Stomach smooth muscle (tissue), 2 donors: ENCODE data around the gene CAMK2A.

ENCODE experiments used
- H3K27ac ChIP-seq: one replicate; pipeline ENCODE4 v1.7.0; 2013; ENCODE audit warnings: mild to moderate bottlenecking, low read length, inconsistent platforms
- H3K27me3 ChIP-seq, 2 donors: one replicate each; pipeline ENCODE4 v1.7.0; 2013; ENCODE audit warnings: low read length in 2 of 2; ENCODE audit not compliant: insufficient read depth in 2 of 2, control insufficient read depth in 1 of 2
- H3K36me3 ChIP-seq, 2 donors: one replicate each; pipeline ENCODE4 v1.7.0; 2013; ENCODE audit warnings: low read length in 2 of 2; ENCODE audit not compliant: control insufficient read depth in 2 of 2, insufficient read depth in 2 of 2
- H3K4me1 ChIP-seq: one replicate; pipeline ENCODE4 v1.7.0; 2013; ENCODE audit warnings: low read length; ENCODE audit not compliant: control insufficient read depth, insufficient read depth
- H3K4me3 ChIP-seq, 2 donors: one replicate each; pipeline ENCODE4 v1.7.0; 2013; ENCODE audit warnings: low read length in 2 of 2
- H3K9ac ChIP-seq, 2 donors: one replicate each; pipeline ENCODE4 v1.7.0; 2013; ENCODE audit warnings: low read length in 2 of 2, mild to moderate bottlenecking in 1 of 2
- H3K9me3 ChIP-seq, 2 donors: one replicate each; pipeline ENCODE4 v1.7.0; 2013; ENCODE audit warnings: low read length in 2 of 2; ENCODE audit not compliant: control insufficient read depth in 2 of 2
- donor health status: healthy.
- donor health status: Pancreatic carcinoma.

The CAMK2A gene

DNA sequence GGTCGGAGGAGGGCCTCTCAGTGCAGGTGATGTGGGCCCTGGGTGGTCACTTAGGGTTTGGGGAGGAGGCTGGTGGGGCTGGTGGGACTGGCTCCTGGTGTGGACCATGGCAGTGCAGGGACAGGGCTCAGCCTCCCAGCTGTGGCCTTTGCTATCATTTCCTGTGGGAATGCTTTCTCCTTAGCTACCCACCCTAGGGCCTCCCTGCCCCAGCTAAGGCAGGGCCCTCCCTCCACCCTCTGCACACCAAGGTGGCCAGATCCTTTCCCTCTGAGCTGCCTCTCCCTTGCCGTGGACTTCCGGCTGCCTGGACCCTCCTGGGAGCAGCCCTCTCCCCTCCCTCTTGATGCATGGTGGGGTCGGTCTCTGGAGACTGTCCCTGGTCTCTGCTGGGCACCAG, 35.9 kb upstream of the CAMK2A start:
- Histone ChIP-seq H3K9me3 (peaks cover 0 to 4% of the 10 kb centered on the region in 2 donors), H3K4me3 (no peak overlapping the region), H3K36me3 (no peaks in the 10 kb centered on the region), H3K27me3 (no peaks in the 10 kb centered on the region), H3K4me1 (peaks cover 5% of the 10 kb centered on the region), H3K27ac (no peak overlapping the region), H3K9ac (no peak overlapping the region)

- Histone ChIP-seq H3K4me1 (peaks cover 5% of the 10 kb centered on the region), H3K27ac (no peak overlapping the region), H3K27me3 (no peaks in the 10 kb centered on the region), H3K9me3 (peaks cover 0 to 4% of the 10 kb centered on the region in 2 donors), H3K4me3 (no peak overlapping the region), H3K9ac (no peak overlapping the region), H3K36me3 (no peaks in the 10 kb centered on the region)
Observed at GRCh38 chr5:150323819-150324218, 34.2 kb upstream of the CAMK2A start.

- no peak overlapping the region for H3K9ac ChIP-seq
- H3K36me3 ChIP-seq, result no peaks in the 10 kb centered on the region
- peaks cover 5% of the 10 kb centered on the region for H3K4me1 ChIP-seq
- H3K9me3 ChIP-seq, result peaks cover 0 to 4% of the 10 kb centered on the region in 2 donors
- no peaks in the 10 kb centered on the region for H3K27me3 ChIP-seq
- no peak overlapping the region for H3K27ac ChIP-seq
- H3K4me3 ChIP-seq, result no peak overlapping the region
Observed at GRCh38 chr5:150323092-150323491, 33.5 kb upstream of the CAMK2A start.

DNA sequence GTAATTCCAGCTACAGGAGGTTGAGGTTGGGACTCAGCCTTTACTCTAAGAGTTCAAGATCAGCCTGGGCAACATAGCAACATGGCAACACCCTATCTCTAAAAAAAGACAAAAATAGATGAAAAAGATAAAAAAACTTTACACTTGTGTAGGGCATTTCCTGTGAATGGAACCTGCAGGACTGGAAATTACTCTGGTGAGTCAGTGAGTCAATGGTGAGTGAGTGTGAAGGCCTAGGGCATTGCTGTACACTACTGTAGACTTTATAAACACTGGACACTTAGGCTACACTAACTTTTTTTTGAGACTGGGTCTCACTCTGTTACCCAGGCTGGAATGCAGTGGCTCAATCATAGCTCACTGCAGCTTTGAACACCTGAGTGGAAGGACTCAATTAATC, 32.6 kb upstream of the CAMK2A start:
- no peak overlapping the region for H3K9ac ChIP-seq
- H3K4me1 ChIP-seq, result peaks cover 5% of the 10 kb centered on the region
- no peaks in the 10 kb centered on the region for H3K36me3 ChIP-seq
- no peak overlapping the region for H3K27ac ChIP-seq
- peaks cover 0 to 4% of the 10 kb centered on the region in 2 donors for H3K9me3 ChIP-seq
- no peaks in the 10 kb centered on the region for H3K27me3 ChIP-seq
- no peak overlapping the region for H3K4me3 ChIP-seq

GRCh38 chr5:150321784-150322183, 32.2 kb upstream of the CAMK2A start:
- Histone ChIP-seq H3K27me3 (no peaks in the 10 kb centered on the region), H3K9ac (no peak overlapping the region), H3K27ac (no peak overlapping the region), H3K4me3 (no peak overlapping the region), H3K9me3 (peaks cover 0 to 4% of the 10 kb centered on the region in 2 donors), H3K4me1 (peaks cover 5% of the 10 kb centered on the region), H3K36me3 (no peaks in the 10 kb centered on the region)

DNA sequence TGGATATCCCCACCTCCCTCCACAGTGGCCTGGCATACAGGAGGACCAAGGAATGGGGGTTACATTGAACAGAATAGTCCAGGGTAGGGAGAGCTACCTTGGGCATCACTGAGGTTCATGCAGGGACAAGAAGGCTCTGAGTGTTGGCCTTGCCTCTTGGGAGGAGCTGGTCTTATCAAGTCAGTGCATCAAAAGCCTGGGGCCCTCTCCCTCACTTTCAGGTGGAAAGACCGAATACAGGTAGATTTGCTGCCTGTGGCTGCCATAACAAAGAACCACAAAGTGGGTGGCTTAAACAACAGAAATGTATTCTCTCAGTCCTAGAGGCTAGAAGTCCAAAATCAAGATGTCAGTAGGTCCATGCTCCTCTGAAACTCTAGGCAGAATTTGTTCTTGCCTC, 31.6 kb upstream of the CAMK2A start:
- no peaks in the 10 kb centered on the region for H3K36me3 ChIP-seq
- no peak overlapping the region for H3K4me3 ChIP-seq
- H3K4me1 ChIP-seq, result peaks cover 5% of the 10 kb centered on the region
- H3K27me3 ChIP-seq, result no peaks in the 10 kb centered on the region
- H3K9ac ChIP-seq, result no peak overlapping the region
- peaks cover 0 to 4% of the 10 kb centered on the region in 2 donors for H3K9me3 ChIP-seq
- H3K27ac ChIP-seq, result no peak overlapping the region

DNA sequence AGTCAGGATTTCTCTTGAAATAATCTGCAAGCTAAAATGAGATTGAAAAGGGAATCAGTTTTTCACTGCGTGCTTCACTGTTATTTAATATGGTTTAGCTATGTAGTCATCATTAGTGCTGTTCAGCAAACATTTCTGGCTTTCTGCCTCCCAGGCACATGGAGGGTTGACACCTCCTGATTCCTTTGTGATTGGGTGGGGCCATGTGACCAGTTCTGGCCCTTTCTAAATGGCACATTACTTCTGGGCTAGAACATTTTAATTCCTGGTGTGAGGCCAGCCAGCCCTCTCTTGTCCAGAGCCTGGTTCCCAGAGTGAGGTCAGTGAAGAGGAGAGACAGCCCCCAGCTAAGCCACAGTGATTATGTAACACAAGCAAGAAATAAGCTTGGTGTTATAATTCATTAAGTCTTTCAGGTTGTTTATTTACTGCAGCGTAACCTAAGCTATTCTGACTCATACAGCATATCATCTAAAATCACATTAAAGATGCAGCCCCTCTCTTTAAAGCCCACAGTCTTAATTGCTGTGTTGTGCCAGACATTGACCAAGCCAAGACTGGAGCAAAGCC, 30.6 kb upstream of the CAMK2A start:
- Histone ChIP-seq H3K4me3 (no peak overlapping the region), H3K9me3 (peaks cover 0 to 4% of the 10 kb centered on the region in 2 donors), H3K9ac (no peak overlapping the region), H3K36me3 (no peaks in the 10 kb centered on the region), H3K27ac (no peak overlapping the region), H3K4me1 (peaks cover 5% of the 10 kb centered on the region), H3K27me3 (no peaks in the 10 kb centered on the region)

DNA sequence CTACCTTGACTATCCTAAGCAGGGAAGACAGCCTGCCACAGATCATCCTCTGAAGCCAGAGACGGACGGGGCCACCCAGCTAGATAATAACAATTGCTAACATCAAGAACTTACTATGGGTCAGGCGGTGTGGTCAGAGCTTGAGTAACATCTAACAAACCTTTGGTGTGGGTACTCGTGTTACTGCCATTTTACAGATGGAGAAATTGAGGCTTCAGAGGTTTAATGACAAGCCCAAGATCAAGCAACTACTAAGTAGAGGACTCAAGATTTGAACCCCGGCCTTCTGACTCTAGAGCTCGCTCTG, 29.9 kb upstream of the CAMK2A start:
- H3K9me3 ChIP-seq, result peaks cover 0 to 4% of the 10 kb centered on the region in 2 donors
- no peak overlapping the region for H3K9ac ChIP-seq
- H3K36me3 ChIP-seq, result no peaks in the 10 kb centered on the region
- H3K4me1 ChIP-seq, result peaks cover 5% of the 10 kb centered on the region
- no peak overlapping the region for H3K4me3 ChIP-seq
- H3K27ac ChIP-seq, result no peak overlapping the region
- no peaks in the 10 kb centered on the region for H3K27me3 ChIP-seq

DNA sequence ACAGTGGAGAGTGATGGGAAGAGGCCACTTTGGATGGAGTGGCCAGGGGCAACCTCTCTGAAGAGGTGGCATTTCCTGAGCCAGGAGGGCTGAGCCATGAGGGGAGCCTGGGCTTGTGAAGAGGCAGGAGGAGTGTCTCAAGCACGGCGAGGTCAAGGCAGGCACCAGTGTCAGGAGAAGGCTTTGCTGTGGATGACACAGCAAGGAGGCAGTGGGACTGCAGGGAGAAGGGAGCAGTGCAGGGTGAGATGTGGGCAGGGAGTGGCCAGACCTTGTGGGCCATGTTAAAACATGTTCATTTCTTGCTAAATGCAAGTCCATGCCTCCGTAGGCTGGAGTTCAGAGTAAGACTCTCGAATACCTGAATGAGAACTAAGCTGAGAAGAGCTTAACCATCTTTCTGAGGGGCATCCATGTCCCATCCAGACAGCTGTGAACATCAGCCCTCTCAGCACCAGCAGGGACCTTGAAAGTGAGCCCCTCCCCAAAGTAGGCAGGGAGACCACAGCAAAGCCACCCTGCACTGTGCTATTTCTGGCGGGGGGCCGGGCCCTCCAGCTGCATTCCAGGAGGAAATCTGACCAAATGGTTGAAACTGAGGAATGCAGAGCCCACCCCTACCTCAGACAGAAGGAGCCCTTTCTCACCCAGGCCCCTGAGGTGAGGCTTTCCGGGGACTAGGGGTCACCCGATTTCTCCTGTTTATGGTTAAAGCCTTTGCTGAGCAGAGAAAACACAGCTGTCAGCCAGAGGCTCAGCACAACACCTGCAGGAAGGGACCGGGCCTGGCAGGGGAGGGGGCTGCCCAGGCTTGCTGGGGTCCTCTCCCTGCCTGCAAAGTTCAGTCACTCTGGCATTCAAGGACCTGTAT, 29.3 kb upstream of the CAMK2A start:
- Histone ChIP-seq H3K9ac (no peak overlapping the region), H3K27ac (no peak overlapping the region), H3K9me3 (peaks cover 0 to 4% of the 10 kb centered on the region in 2 donors), H3K4me3 (no peak overlapping the region), H3K4me1 (peaks cover 5% of the 10 kb centered on the region), H3K27me3 (no peaks in the 10 kb centered on the region), H3K36me3 (no peaks in the 10 kb centered on the region)

GRCh38 chr5:150317048-150318003, 27.8 kb upstream of the CAMK2A start:
- no peaks in the 10 kb centered on the region for H3K36me3 ChIP-seq
- peaks cover 5% of the 10 kb centered on the region for H3K4me1 ChIP-seq
- H3K9ac ChIP-seq, result no peak overlapping the region
- H3K27me3 ChIP-seq, result no peaks in the 10 kb centered on the region
- peaks cover 0 to 4% of the 10 kb centered on the region in 2 donors for H3K9me3 ChIP-seq
- no peak overlapping the region for H3K4me3 ChIP-seq
- no peak overlapping the region for H3K27ac ChIP-seq
